Keratinocyte (primary cell): Measurements from ENCODE around the gene TMEM270. TPM values are rescaled to one million over a fixed set of nuclear protein-coding genes. Genes with fewer than 3 reads are reported as not detected.

Experiments used
- DNase-seq: peaks from one replicate; pipeline ENCODE4 v3.0.0-alpha.2; 2011; ENCODE audit warnings: low read depth, missing footprints, low spot score
- FAIRE-seq: peaks from 2 replicates; lab custom pipeline; 2011; peaks lifted over from hg19 to GRCh38; lab: Jason Lieb, UNC
- H2AFZ ChIP-seq: 2 replicates; pipeline ENCODE4 v1.6.0; 2012; ENCODE audit warnings: low read length, control low read depth, inconsistent platforms; ENCODE audit not compliant: control insufficient read depth
- H3K27ac ChIP-seq: 2 replicates; pipeline ENCODE4 v1.5.1; 2011; ENCODE audit warnings: low read length; ENCODE audit not compliant: control insufficient read depth, insufficient read depth
- H3K27me3 ChIP-seq: 3 replicates; pipeline ENCODE4 v1.6.0; 2011; ENCODE audit warnings: low read length; ENCODE audit not compliant: control insufficient read depth, insufficient read depth; ENCODE audit errors: extremely low read depth
- H3K36me3 ChIP-seq, 2 experiments: 2 replicates in 1 of 2; 3 replicates in 1 of 2; pipeline ENCODE4 v1.5.1; 2011; ENCODE audit warnings: low read length in 2 of 2, mild to moderate bottlenecking in 1 of 2; ENCODE audit not compliant: control insufficient read depth in 2 of 2, insufficient read depth in 2 of 2; ENCODE audit errors: extremely low read depth in 1 of 2
- H3K4me1 ChIP-seq: 3 replicates; pipeline ENCODE4 v1.5.1; 2011; ENCODE audit warnings: low read length; ENCODE audit not compliant: control insufficient read depth, insufficient read depth; ENCODE audit errors: extremely low read depth
- H3K4me2 ChIP-seq: 3 replicates; pipeline ENCODE4 v1.6.0; 2011; ENCODE audit warnings: low read depth, low read length; ENCODE audit not compliant: control insufficient read depth, insufficient read depth; ENCODE audit errors: extremely low read depth
- H3K4me3 ChIP-seq, 3 experiments: fragments of 200-600 bp in 1 of 3; sonication (generic) in 1 of 3; 2 replicates in 2 of 3; 3 replicates in 1 of 3; pipeline ENCODE4 v1.5.1; 2011 to 2016; ENCODE audit warnings: low read length in 3 of 3, mild to moderate bottlenecking in 3 of 3, control low read depth in 2 of 3, inconsistent platforms in 1 of 3, low read depth in 1 of 3, mixed read lengths in 1 of 3, mixed run types in 1 of 3, moderate library complexity in 1 of 3; ENCODE audit not compliant: control insufficient read depth in 2 of 3, insufficient read depth in 2 of 3; ENCODE audit errors: extremely low read depth in 1 of 3
- H3K79me2 ChIP-seq: 2 replicates; pipeline ENCODE4 v1.6.0; 2012; ENCODE audit warnings: low read length; ENCODE audit not compliant: control insufficient read depth, insufficient read depth
- H3K9ac ChIP-seq: 3 replicates; pipeline ENCODE4 v1.6.0; 2011; ENCODE audit warnings: low read length; ENCODE audit not compliant: control insufficient read depth, insufficient read depth; ENCODE audit errors: extremely low read depth
- H3K9me1 ChIP-seq: 3 replicates; pipeline ENCODE4 v1.6.0; 2011; ENCODE audit warnings: low read length; ENCODE audit not compliant: control insufficient read depth, insufficient read depth; ENCODE audit errors: extremely low read depth
- H3K9me3 ChIP-seq: 2 replicates; pipeline ENCODE4 v1.5.1; 2012; ENCODE audit warnings: low read depth, low read length; ENCODE audit not compliant: control insufficient read depth
- H4K20me1 ChIP-seq: 3 replicates; pipeline ENCODE4 v1.6.0; 2011; ENCODE audit warnings: low read length; ENCODE audit not compliant: control insufficient read depth, insufficient read depth; ENCODE audit errors: extremely low read depth
- EZH2 ChIP-seq: IDR thresholded peaks from one replicate; pipeline ENCODE4 v1.6.1; 2012; ENCODE audit warnings: inconsistent platforms, mild to moderate bottlenecking, low read length, moderate library complexity
- dilution Hi-C: fragments of 300-500 bp; cut with MboI; formaldehyde crosslinking; loops from one replicate; pipeline ENCODE4 v1.7.0; 2020; ENCODE audit warnings: low sequenced_read_pairs; ENCODE audit not compliant: extremely low pct_ligation_motif_present
- polyA plus RNA-seq, 5 experiments: library from polyadenylated mRNA; depleted of rRNA in 3 of 5; stranded (reverse) in 3 of 5; stranded (forward) in 1 of 5; unstranded in 1 of 5; fragments of >200 nt; gene quantifications; 1 replicate in 1 of 5; 2 replicates in 3 of 5; 3 replicates in 1 of 5; pipeline versions ENCODE4 v1.2.1 to v1.2.3, GENCODE V29; 2011 to 2012; ENCODE audit warnings: missing spikeins in 2 of 5, low read depth in 1 of 5, low replicate concordance in 1 of 5
- TF ChIP-seq, protein P1 (sequence below), 3 experiments: IDR thresholded peaks in 1 of 3; conservative IDR thresholded peaks in 1 of 3; optimal IDR thresholded peaks in 1 of 3; 2 replicates in 2 of 3; 3 replicates in 1 of 3; pipeline versions ENCODE3 to v1.5.1; 2011; ENCODE audit warnings: low read length in 3 of 3, mild to moderate bottlenecking in 3 of 3, moderate library complexity in 2 of 3, control low read depth in 1 of 3, inconsistent platforms in 1 of 3; ENCODE audit not compliant: insufficient read depth in 2 of 3; ENCODE audit errors: extremely low read depth in 1 of 3

TMEM270 gene
- polyA plus RNA-seq, 1 donor (not counting 4 experiments of a cell fraction or from before 2014, with no cell fraction given) = not detected

GRCh38 chr7:73842067-73842976, 18.6 kb upstream of the TMEM270 start, which contains the start of gene METTL27:
Gene METTL27 (minus strand): TSS chr7:73842516. CDS start chr7:73842140, 376 bp downstream.
- no peak for DNase-seq
- TF ChIP-seq EZH2 = no peak
- dilution Hi-C loops = no loop called here
- peaks cover 40% of the 10 kb centered on the region for H3K4me1 ChIP-seq
- H4K20me1 ChIP-seq = no peaks in the 10 kb centered on the region
- no peaks in the 10 kb centered on the region for H3K9me3 ChIP-seq
- peak within 1 kb of the TSS; percentile 52 to 82 (median 80) for H3K4me3 ChIP-seq
- H3K4me2 ChIP-seq = peak within 1 kb of the TSS; percentile 88
- H3K27me3 ChIP-seq = no peaks in the 10 kb centered on the region
- H3K9ac ChIP-seq = peak within 1 kb of the TSS; percentile 87
- FAIRE-seq = no peak
- H2AFZ ChIP-seq = peak within 1 kb of the TSS; percentile 91
- H3K27ac ChIP-seq = peak within 1 kb of the TSS; percentile 78
- H3K36me3 ChIP-seq = peaks cover 0 to 4% of the 10 kb centered on the region in 2 experiments
- no peaks in the 10 kb centered on the region for H3K9me1 ChIP-seq
- no peaks in the 10 kb centered on the region for H3K79me2 ChIP-seq

GRCh38 chr7:73844131-73844547, 16.8 kb upstream of the TMEM270 start:
- peaks cover 45% of the 10 kb centered on the region for H3K4me1 ChIP-seq

More at GRCh38 chr7:73844131-73844547, 16.8 kb upstream of the TMEM270 start:
- no peak for TF ChIP-seq EZH2
- TF ChIP-seq, protein P1, sequence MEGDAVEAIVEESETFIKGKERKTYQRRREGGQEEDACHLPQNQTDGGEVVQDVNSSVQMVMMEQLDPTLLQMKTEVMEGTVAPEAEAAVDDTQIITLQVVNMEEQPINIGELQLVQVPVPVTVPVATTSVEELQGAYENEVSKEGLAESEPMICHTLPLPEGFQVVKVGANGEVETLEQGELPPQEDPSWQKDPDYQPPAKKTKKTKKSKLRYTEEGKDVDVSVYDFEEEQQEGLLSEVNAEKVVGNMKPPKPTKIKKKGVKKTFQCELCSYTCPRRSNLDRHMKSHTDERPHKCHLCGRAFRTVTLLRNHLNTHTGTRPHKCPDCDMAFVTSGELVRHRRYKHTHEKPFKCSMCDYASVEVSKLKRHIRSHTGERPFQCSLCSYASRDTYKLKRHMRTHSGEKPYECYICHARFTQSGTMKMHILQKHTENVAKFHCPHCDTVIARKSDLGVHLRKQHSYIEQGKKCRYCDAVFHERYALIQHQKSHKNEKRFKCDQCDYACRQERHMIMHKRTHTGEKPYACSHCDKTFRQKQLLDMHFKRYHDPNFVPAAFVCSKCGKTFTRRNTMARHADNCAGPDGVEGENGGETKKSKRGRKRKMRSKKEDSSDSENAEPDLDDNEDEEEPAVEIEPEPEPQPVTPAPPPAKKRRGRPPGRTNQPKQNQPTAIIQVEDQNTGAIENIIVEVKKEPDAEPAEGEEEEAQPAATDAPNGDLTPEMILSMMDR (optimal IDR thresholded peaks at IDR 0.05 in 1 of 3, IDR thresholded peaks at IDR 0.05 in 1 of 3, conservative IDR thresholded peaks at IDR 0.05 in 1 of 3; ENCODE audit: extremely low read depth in 1 of 3, insufficient read depth in 2 of 3, low read length in 3 of 3) = no peak
- Histone ChIP-seq H4K20me1 (no peaks in the 10 kb centered on the region), H3K36me3 (peaks cover 0 to 4% of the 10 kb centered on the region in 2 experiments), H3K4me3 (no peak overlapping the region), H3K27ac (no peak overlapping the region), H3K9ac (no peak overlapping the region), H3K9me1 (no peaks in the 10 kb centered on the region), H3K79me2 (no peaks in the 10 kb centered on the region), H3K27me3 (no peaks in the 10 kb centered on the region), H3K4me2 (no peak overlapping the region), H3K9me3 (no peaks in the 10 kb centered on the region), H2AFZ (no peak overlapping the region)
- no peak for DNase-seq
- no peak for FAIRE-seq
- dilution Hi-C loops = no loop called here
